ENCODE measurements around the gene SEMA3D.

The SEMA3D gene

GRCh38 chr7:85062651-85063050 is 124.2 kb downstream of the SEMA3D start:
- WGBS, 2 experiments (ENCODE audit: insufficient coverage in 2 of 2): no CpG with 5 or more reads among the region's 1 CpG
- Histone ChIP-seq H3K4me3 (ENCODE audit: extremely low read depth, insufficient read depth, low read length, poor library complexity, severe bottlenecking) (no peak overlapping the region), H3K36me3 (ENCODE audit: control insufficient read depth, insufficient read depth, low read length) (no peaks in the 10 kb centered on the region), H3K27ac (ENCODE audit: low read depth, low read length, severe bottlenecking) (no peak overlapping the region), H3K4me1 (ENCODE audit: control insufficient read depth, insufficient read depth, low read length, poor library complexity, severe bottlenecking) (peaks cover 12% of the 10 kb centered on the region), H3K9me3 (ENCODE audit: control insufficient read depth, low read length) (no peaks in the 10 kb centered on the region)

GRCh38 chr7:85061456-85061855 is 125.4 kb downstream of the SEMA3D start:
- WGBS, 2 experiments (ENCODE audit: insufficient coverage in 2 of 2): 94 to 95% methylated on average over 2 of the region's 2 CpGs

GRCh38 chr7:85060696-85061095 is 126.2 kb downstream of the SEMA3D start:
- Histone ChIP-seq H3K27ac (ENCODE audit: low read depth, low read length, severe bottlenecking) (no peak overlapping the region), H3K4me3 (ENCODE audit: extremely low read depth, insufficient read depth, low read length, poor library complexity, severe bottlenecking) (no peak overlapping the region), H3K4me1 (ENCODE audit: control insufficient read depth, insufficient read depth, low read length, poor library complexity, severe bottlenecking) (no peaks in the 10 kb centered on the region), H3K36me3 (ENCODE audit: control insufficient read depth, insufficient read depth, low read length) (no peaks in the 10 kb centered on the region), H3K9me3 (ENCODE audit: control insufficient read depth, low read length) (no peaks in the 10 kb centered on the region)
- WGBS, 2 experiments (ENCODE audit: insufficient coverage in 2 of 2): 86% methylated on average over 2 of the region's 2 CpGs; no CpG with 5 or more reads in 1 of the 2 experiments

More at GRCh38 chr7:85061456-85061855, 125.4 kb downstream of the SEMA3D start:
- peaks cover 7% of the 10 kb centered on the region for H3K4me1 ChIP-seq (ENCODE audit: control insufficient read depth, insufficient read depth, low read length, poor library complexity, severe bottlenecking)
- H3K9me3 ChIP-seq (ENCODE audit: control insufficient read depth, low read length): no peaks in the 10 kb centered on the region
- no peak overlapping the region for H3K27ac ChIP-seq (ENCODE audit: low read depth, low read length, severe bottlenecking)
- H3K4me3 ChIP-seq (ENCODE audit: extremely low read depth, insufficient read depth, low read length, poor library complexity, severe bottlenecking): no peak overlapping the region
- no peaks in the 10 kb centered on the region for H3K36me3 ChIP-seq (ENCODE audit: control insufficient read depth, insufficient read depth, low read length)

- H3K36me3 ChIP-seq (ENCODE audit: control insufficient read depth, insufficient read depth, low read length): no peaks in the 10 kb centered on the region
- no peak overlapping the region for H3K27ac ChIP-seq (ENCODE audit: low read depth, low read length, severe bottlenecking)
- no peaks in the 10 kb centered on the region for H3K4me1 ChIP-seq (ENCODE audit: control insufficient read depth, insufficient read depth, low read length, poor library complexity, severe bottlenecking)
- WGBS, 2 experiments (ENCODE audit: insufficient coverage in 2 of 2): 100% methylated on average over 1 of the region's 2 CpGs; no CpG with 5 or more reads in 1 of the 2 experiments
- H3K4me3 ChIP-seq (ENCODE audit: extremely low read depth, insufficient read depth, low read length, poor library complexity, severe bottlenecking): no peak overlapping the region
- H3K9me3 ChIP-seq (ENCODE audit: control insufficient read depth, low read length): no peaks in the 10 kb centered on the region
These were observed 130.9 kb downstream of the SEMA3D start for GRCh38 chr7:85055906-85056305.

- Histone ChIP-seq H3K36me3 (ENCODE audit: control insufficient read depth, insufficient read depth, low read length) (no peaks in the 10 kb centered on the region), H3K4me3 (ENCODE audit: extremely low read depth, insufficient read depth, low read length, poor library complexity, severe bottlenecking) (no peak overlapping the region), H3K9me3 (ENCODE audit: control insufficient read depth, low read length) (no peaks in the 10 kb centered on the region), H3K27ac (ENCODE audit: low read depth, low read length, severe bottlenecking) (no peak overlapping the region), H3K4me1 (ENCODE audit: control insufficient read depth, insufficient read depth, low read length, poor library complexity, severe bottlenecking) (no peaks in the 10 kb centered on the region)
- no CpG with 5 or more reads among the region's 2 CpGs for WGBS, 2 experiments (ENCODE audit: insufficient coverage in 2 of 2)
These were observed 131.7 kb downstream of the SEMA3D start for GRCh38 chr7:85055196-85055595.

GRCh38 chr7:85054306-85054705 is 132.6 kb downstream of the SEMA3D start:
- Histone ChIP-seq H3K9me3 (ENCODE audit: control insufficient read depth, low read length) (no peaks in the 10 kb centered on the region), H3K27ac (ENCODE audit: low read depth, low read length, severe bottlenecking) (peak overlapping the region; percentile 30)

GRCh38 chr7:85052894-85053293 is 134.0 kb downstream of the SEMA3D start:
- Histone ChIP-seq H3K4me3 (ENCODE audit: extremely low read depth, insufficient read depth, low read length, poor library complexity, severe bottlenecking) (no peak overlapping the region), H3K27ac (ENCODE audit: low read depth, low read length, severe bottlenecking) (no peak overlapping the region), H3K9me3 (ENCODE audit: control insufficient read depth, low read length) (no peaks in the 10 kb centered on the region), H3K4me1 (ENCODE audit: control insufficient read depth, insufficient read depth, low read length, poor library complexity, severe bottlenecking) (no peaks in the 10 kb centered on the region), H3K36me3 (ENCODE audit: control insufficient read depth, insufficient read depth, low read length) (no peaks in the 10 kb centered on the region)
- no CpG with 5 or more reads among the region's 1 CpG for WGBS, 2 experiments (ENCODE audit: insufficient coverage in 2 of 2)

More at GRCh38 chr7:85054306-85054705, 132.6 kb downstream of the SEMA3D start:
- no peak overlapping the region for H3K4me3 ChIP-seq (ENCODE audit: extremely low read depth, insufficient read depth, low read length, poor library complexity, severe bottlenecking)
- H3K4me1 ChIP-seq (ENCODE audit: control insufficient read depth, insufficient read depth, low read length, poor library complexity, severe bottlenecking): no peaks in the 10 kb centered on the region
- no peaks in the 10 kb centered on the region for H3K36me3 ChIP-seq (ENCODE audit: control insufficient read depth, insufficient read depth, low read length)

- no peaks in the 10 kb centered on the region for H3K9me3 ChIP-seq (ENCODE audit: control insufficient read depth, low read length)
- H3K4me1 ChIP-seq (ENCODE audit: control insufficient read depth, insufficient read depth, low read length, poor library complexity, severe bottlenecking): no peaks in the 10 kb centered on the region
- no peaks in the 10 kb centered on the region for H3K36me3 ChIP-seq (ENCODE audit: control insufficient read depth, insufficient read depth, low read length)
- WGBS, 2 experiments (ENCODE audit: insufficient coverage in 2 of 2): 84 to 91% methylated on average over 4 of the region's 4 CpGs
- no peak overlapping the region for H3K4me3 ChIP-seq (ENCODE audit: extremely low read depth, insufficient read depth, low read length, poor library complexity, severe bottlenecking)
- no peak overlapping the region for H3K27ac ChIP-seq (ENCODE audit: low read depth, low read length, severe bottlenecking)
These were observed 134.7 kb downstream of the SEMA3D start for GRCh38 chr7:85052056-85052737.

GRCh38 chr7:85046534-85046933 is 140.3 kb downstream of the SEMA3D start:
- Histone ChIP-seq H3K4me1 (ENCODE audit: control insufficient read depth, insufficient read depth, low read length, poor library complexity, severe bottlenecking) (no peaks in the 10 kb centered on the region), H3K9me3 (ENCODE audit: control insufficient read depth, low read length) (no peaks in the 10 kb centered on the region), H3K4me3 (ENCODE audit: extremely low read depth, insufficient read depth, low read length, poor library complexity, severe bottlenecking) (no peak overlapping the region), H3K36me3 (ENCODE audit: control insufficient read depth, insufficient read depth, low read length) (no peaks in the 10 kb centered on the region), H3K27ac (ENCODE audit: low read depth, low read length, severe bottlenecking) (no peak overlapping the region)
- 88% methylated on average over 1 of the region's 1 CpG; no CpG with 5 or more reads in 1 of the 2 experiments for WGBS, 2 experiments (ENCODE audit: insufficient coverage in 2 of 2)

GRCh38 chr7:85041605-85042216 is 145.1 kb downstream of the SEMA3D start:
- 73 to 92% methylated on average over 4 of the region's 6 CpGs for WGBS, 2 experiments (ENCODE audit: insufficient coverage in 2 of 2)
- no peaks in the 10 kb centered on the region for H3K9me3 ChIP-seq (ENCODE audit: control insufficient read depth, low read length)
- H3K36me3 ChIP-seq (ENCODE audit: control insufficient read depth, insufficient read depth, low read length): no peaks in the 10 kb centered on the region
- no peaks in the 10 kb centered on the region for H3K4me1 ChIP-seq (ENCODE audit: control insufficient read depth, insufficient read depth, low read length, poor library complexity, severe bottlenecking)
- H3K27ac ChIP-seq (ENCODE audit: low read depth, low read length, severe bottlenecking): no peak overlapping the region
- no peak overlapping the region for H3K4me3 ChIP-seq (ENCODE audit: extremely low read depth, insufficient read depth, low read length, poor library complexity, severe bottlenecking)
